GM13977 (cell line): Measurements from ENCODE around the gene PAXX.

ENCODE experiments used
- DNase-seq: peaks from one replicate; pipeline ENCODE4 v3.0.0; 2012; ENCODE audit warnings: low spot score
- CTCF ChIP-seq: IDR thresholded peaks from 2 replicates; pipeline ENCODE4 v1.5.1; 2012; ENCODE audit warnings: mild to moderate bottlenecking, control low read depth; ENCODE audit not compliant: insufficient read depth; ENCODE audit errors: extremely low read depth, missing control alignments
- in situ Hi-C: fragments of 300-500 bp; cut with MboI; formaldehyde crosslinking; loops from one replicate; pipeline ENCODE4 v1.12.0; 2022; ENCODE audit warnings: low sequenced_read_pairs, low pct_unique_long_range_greater_than_20kb, mixed read lengths, inconsistent platforms; ENCODE audit not compliant: unreplicated experiment

PAXX gene

GRCh38 chr9:137041124-137041523, 48.9 kb downstream of the PAXX start:
- in situ Hi-C loops: no loop called here
- DNase-seq: no peak
- TF ChIP-seq CTCF: no peak

- no peak for TF ChIP-seq CTCF
- in situ Hi-C loops: no loop called here
- DNase-seq: no peak
Measured at GRCh38 chr9:137042751-137043727, 50.8 kb downstream of the PAXX start.
